PC-9 (cell line): ENCODE results near the gene ADCY2. TPM values are rescaled to one million over a fixed set of nuclear protein-coding genes. Genes with fewer than 3 reads are reported as not detected.

Source experiments
- BruUV-seq: library from RNA; stranded (reverse); fragments of 400-500 nt; replicated peaks from 2 replicates; lab custom pipeline; 2021; lab: Mats Ljungman, UMichigan
- CTCF ChIA-PET: fragments of 300-600 bp; sonication (Branson Sonifier 250); formaldehyde crosslinking; loops from one replicate; lab custom pipeline; 2022; ENCODE audit warnings: antibody characterized with exemption; lab: Charles Lee
- POLR2A ChIA-PET: fragments of 300-600 bp; sonication (Branson Sonifier 250); formaldehyde crosslinking; loops from one replicate; lab custom pipeline; 2022; ENCODE audit warnings: antibody characterized with exemption; ENCODE audit not compliant: unreplicated experiment; lab: Charles Lee
- DNase-seq, 2 experiments: peaks; one replicate each; pipeline versions ENCODE4 v3.0.0 to v3.0.0-alpha.2; 2015 to 2022; ENCODE audit warnings: mixed read lengths in 1 of 2
- H2AFZ ChIP-seq: fragments of 200-600 bp; sonication (generic); 2 replicates; pipeline ENCODE4 v1.8.1; 2017; ENCODE audit warnings: antibody characterized with exemption
- H3F3A ChIP-seq: fragments of 200-600 bp; sonication (generic); 2 replicates; pipeline ENCODE4 v1.8.1; 2017; ENCODE audit warnings: antibody characterized with exemption, mild to moderate bottlenecking, low read depth; ENCODE audit not compliant: insufficient read depth
- H3K27ac ChIP-seq: fragments of 200-600 bp; sonication (generic); 2 replicates; pipeline ENCODE4 v1.6.1; 2016; ENCODE audit warnings: mixed run types
- H3K27me3 ChIP-seq: fragments of 200-600 bp; sonication (generic); 2 replicates; pipeline ENCODE4 v1.6.1; 2016; ENCODE audit warnings: low read depth, mixed run types; ENCODE audit not compliant: insufficient read depth
- H3K36me3 ChIP-seq: fragments of 200-600 bp; sonication (generic); 2 replicates; pipeline ENCODE4 v1.6.1; 2016; ENCODE audit warnings: low read depth, mixed run types
- H3K4me1 ChIP-seq: fragments of 200-600 bp; sonication (generic); replicated peaks from 2 replicates; pipeline ENCODE4 v1.6.1; 2016; ENCODE audit warnings: mixed run types; ENCODE audit not compliant: insufficient read depth
- H3K4me2 ChIP-seq: fragments of 200-600 bp; sonication (generic); 2 replicates; pipeline ENCODE4 v1.6.1; 2017; ENCODE audit warnings: mixed run types
- H3K4me3 ChIP-seq: fragments of 200-600 bp; sonication (generic); 2 replicates; pipeline ENCODE4 v1.6.1; 2016; ENCODE audit warnings: mixed run types
- H3K79me2 ChIP-seq: fragments of 200-600 bp; sonication (generic); 2 replicates; pipeline ENCODE4 v1.6.1; 2017; ENCODE audit warnings: low read depth, mixed run types
- H3K9me2 ChIP-seq: fragments of 200-600 bp; sonication (generic); 2 replicates; pipeline ENCODE4 v1.8.1; 2017; ENCODE audit warnings: mild to moderate bottlenecking; ENCODE audit not compliant: insufficient read depth
- H3K9me3 ChIP-seq: fragments of 200-600 bp; sonication (generic); 2 replicates; pipeline ENCODE4 v1.8.1; 2016; ENCODE audit warnings: low read depth; ENCODE audit not compliant: insufficient read depth
- H4K20me1 ChIP-seq: fragments of 200-600 bp; sonication (generic); 2 replicates; pipeline ENCODE4 v1.8.1; 2017; ENCODE audit not compliant: insufficient read depth
- EZH2 ChIP-seq: fragments of 200-600 bp; sonication (generic); IDR thresholded peaks from 2 replicates; pipeline ENCODE4 v1.8.0; 2017; ENCODE audit warnings: antibody characterized with exemption, low read depth
- intact Hi-C: fragments of 100-400 bp; cut with micrococcal nuclease; formaldehyde crosslinking; loops from one replicate; pipeline ENCODE4 v1.10.0; 2022; ENCODE audit not compliant: unreplicated experiment
- total RNA-seq: library from RNA; stranded (reverse); gene quantifications from 2 replicates; pipeline ENCODE4 v1.2.3, GENCODE V29; 2021
- TF ChIP-seq, protein P1 (sequence below): fragments of 200-600 bp; sonication (generic); conservative IDR thresholded peaks from 2 replicates; pipeline ENCODE4 v1.6.1; 2017; ENCODE audit warnings: mixed run types, antibody characterized with exemption, mild to moderate bottlenecking, moderate library complexity

ADCY2 gene
- total RNA-seq, 1 experiment from 2014 or later: not detected

DNA sequence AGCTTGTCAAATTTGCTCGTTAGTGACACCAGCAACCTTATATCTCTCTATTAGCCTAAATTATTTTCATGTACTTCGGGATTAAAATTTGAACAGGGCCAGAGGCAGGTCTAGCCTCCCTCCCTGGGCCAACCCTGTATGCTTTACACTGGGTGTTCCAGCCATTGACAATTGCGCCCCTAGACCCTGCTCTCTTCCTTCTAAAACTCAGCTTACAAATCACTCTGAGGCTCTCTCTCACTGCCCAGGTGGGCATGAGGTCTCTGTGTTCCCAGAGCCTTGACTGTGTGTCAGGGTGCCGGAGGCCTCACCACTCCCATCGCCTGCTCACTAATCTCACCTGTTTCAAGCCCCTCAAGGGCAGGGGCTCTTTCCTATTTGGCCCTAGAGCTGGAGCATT lies 461.4 kb downstream of the ADCY2 start:
- CTCF ChIA-PET: no interaction called here
- H3K9me3 ChIP-seq: no peaks in the 10 kb centered on the region
- H3K4me1 ChIP-seq: 0 out of 2 replicates have a peak, but pooled peaks cover 6% of the 10 kb centered on the region
- no peak overlapping the region for H3K4me2 ChIP-seq
- H4K20me1 ChIP-seq: no peaks in the 10 kb centered on the region
- H3F3A ChIP-seq: no peaks in the 10 kb centered on the region
- H3K4me3 ChIP-seq: no peak overlapping the region
- no TSS peak for BruUV-seq
- H3K9me2 ChIP-seq: no peaks in the 10 kb centered on the region; the same call in 1 of the 2 replicates
- POLR2A ChIA-PET: no interaction called here
- H3K27ac ChIP-seq: no peak overlapping the region
- H3K27me3 ChIP-seq: peaks cover 10% of the 10 kb centered on the region; the same call in 1 of the 2 replicates
- H3K36me3 ChIP-seq: peaks cover 9% of the 10 kb centered on the region; the same call in 1 of the 2 replicates
- TF ChIP-seq EZH2: no peak
- TF ChIP-seq, protein P1, sequence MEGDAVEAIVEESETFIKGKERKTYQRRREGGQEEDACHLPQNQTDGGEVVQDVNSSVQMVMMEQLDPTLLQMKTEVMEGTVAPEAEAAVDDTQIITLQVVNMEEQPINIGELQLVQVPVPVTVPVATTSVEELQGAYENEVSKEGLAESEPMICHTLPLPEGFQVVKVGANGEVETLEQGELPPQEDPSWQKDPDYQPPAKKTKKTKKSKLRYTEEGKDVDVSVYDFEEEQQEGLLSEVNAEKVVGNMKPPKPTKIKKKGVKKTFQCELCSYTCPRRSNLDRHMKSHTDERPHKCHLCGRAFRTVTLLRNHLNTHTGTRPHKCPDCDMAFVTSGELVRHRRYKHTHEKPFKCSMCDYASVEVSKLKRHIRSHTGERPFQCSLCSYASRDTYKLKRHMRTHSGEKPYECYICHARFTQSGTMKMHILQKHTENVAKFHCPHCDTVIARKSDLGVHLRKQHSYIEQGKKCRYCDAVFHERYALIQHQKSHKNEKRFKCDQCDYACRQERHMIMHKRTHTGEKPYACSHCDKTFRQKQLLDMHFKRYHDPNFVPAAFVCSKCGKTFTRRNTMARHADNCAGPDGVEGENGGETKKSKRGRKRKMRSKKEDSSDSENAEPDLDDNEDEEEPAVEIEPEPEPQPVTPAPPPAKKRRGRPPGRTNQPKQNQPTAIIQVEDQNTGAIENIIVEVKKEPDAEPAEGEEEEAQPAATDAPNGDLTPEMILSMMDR: no peak
- H2AFZ ChIP-seq: no peak overlapping the region
- no peaks in the 10 kb centered on the region for H3K79me2 ChIP-seq
- intact Hi-C loops: loop anchor here (5.0 kb wide), 2 partner anchors 595 to 1090 kb away; no protein-coding TSS in a partner anchor
- DNase-seq: no peak

DNA sequence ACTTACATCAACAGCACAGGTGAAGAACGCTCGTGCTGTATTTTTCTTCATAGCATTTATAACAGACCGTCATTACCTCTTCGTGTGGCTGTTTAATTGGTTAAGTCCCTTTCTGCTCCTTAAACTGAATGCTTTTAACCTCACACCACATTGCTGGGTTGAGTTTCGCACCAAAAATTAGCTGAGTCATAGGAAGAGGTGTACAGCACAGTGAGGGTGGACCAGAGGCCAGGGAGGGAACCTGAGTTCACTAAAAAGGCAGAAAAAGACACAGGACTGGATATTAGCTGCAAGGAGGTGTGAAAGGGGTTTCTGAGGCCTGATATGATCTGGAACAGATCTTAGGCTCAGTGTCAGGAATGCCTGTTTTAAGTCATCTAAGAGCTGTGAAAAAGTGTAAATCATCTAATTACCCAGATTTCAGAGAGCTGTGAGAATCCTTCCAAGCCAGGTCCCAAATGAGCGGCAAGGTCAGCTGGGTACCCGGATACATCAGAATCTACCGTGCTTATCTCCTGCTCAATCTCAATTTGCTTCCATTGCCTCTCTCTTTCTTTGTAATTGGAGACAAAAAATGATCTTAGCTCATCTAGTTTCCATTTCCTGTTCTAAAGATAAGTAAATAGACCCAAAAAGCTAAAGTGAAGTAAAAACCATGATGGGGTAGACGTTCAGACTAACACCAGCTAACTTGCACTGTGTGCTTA lies 462.1 kb downstream of the ADCY2 start:
- Histone ChIP-seq H3K27ac (no peak overlapping the region), H3K9me3 (no peaks in the 10 kb centered on the region), H3K4me1 (0 out of 2 replicates have a peak, but pooled peaks cover 6% of the 10 kb centered on the region), H3K4me2 (no peak overlapping the region), H3K4me3 (no peak overlapping the region), H3F3A (no peaks in the 10 kb centered on the region), H3K36me3 (peaks cover 9% of the 10 kb centered on the region; the same call in 1 of the 2 replicates), H2AFZ (no peak overlapping the region), H3K79me2 (no peaks in the 10 kb centered on the region), H3K27me3 (peaks cover 3% of the 10 kb centered on the region; the same call in 1 of the 2 replicates), H4K20me1 (no peaks in the 10 kb centered on the region), H3K9me2 (no peaks in the 10 kb centered on the region; the same call in 1 of the 2 replicates)
- intact Hi-C loops: loop anchor here (5.0 kb wide), 2 partner anchors 596 to 1091 kb away; no protein-coding TSS in a partner anchor
- TF ChIP-seq, protein P1: no peak
- TF ChIP-seq EZH2: no peak
- ChIA-PET POLR2A (interaction anchor here (0.6 to 0.7 kb wide), 3 partner anchors 9 to 24 kb away, joined by 3 to 6 read pairs (median 5); partner anchors contain the start of genes FASTKD3 and MTRR), CTCF (no interaction called here)
- BruUV-seq: no TSS peak
- no peak for DNase-seq

DNA sequence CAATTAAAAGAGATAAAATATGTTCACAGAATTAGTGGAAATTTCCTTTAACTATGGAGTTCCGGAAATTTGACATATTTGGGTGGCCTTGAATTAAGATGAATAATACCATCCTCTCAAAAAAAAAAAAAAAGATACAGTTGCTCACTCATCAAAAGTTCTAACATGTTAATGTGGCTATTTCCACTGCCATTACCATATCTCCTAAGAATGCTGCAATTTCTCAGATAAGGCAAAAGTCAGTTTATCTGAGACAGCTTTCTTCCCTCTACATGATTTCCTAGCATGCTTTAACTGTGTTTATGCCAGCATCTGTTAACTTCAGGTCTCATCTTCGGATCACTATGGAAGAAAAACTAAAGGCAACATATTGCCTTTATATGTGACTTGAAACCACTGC lies 470.3 kb downstream of the ADCY2 start:
- H4K20me1 ChIP-seq: peaks cover 15% of the 10 kb centered on the region
- no peak overlapping the region for H2AFZ ChIP-seq
- no peaks in the 10 kb centered on the region for H3K9me2 ChIP-seq
- TF ChIP-seq, protein P1: no peak
- no peak for TF ChIP-seq EZH2
- H3K4me2 ChIP-seq: no peak overlapping the region
- no peaks in the 10 kb centered on the region for H3K9me3 ChIP-seq
- 0 out of 2 replicates have a peak, but pooled peaks cover 6% of the 10 kb centered on the region for H3K36me3 ChIP-seq
- BruUV-seq: no TSS peak
- peaks cover 15% of the 10 kb centered on the region for H3K4me1 ChIP-seq
- no peaks in the 10 kb centered on the region for H3K27me3 ChIP-seq
- POLR2A ChIA-PET: no interaction called here
- intact Hi-C loops: loop anchor here (10.0 kb wide), 1 partner anchor 1231 kb away; the partner anchor contains the start of genes NSUN2 and SRD5A1
- H3F3A ChIP-seq: no peaks in the 10 kb centered on the region
- no peak overlapping the region for H3K4me3 ChIP-seq
- H3K27ac ChIP-seq: no peak overlapping the region
- DNase-seq: no peak
- H3K79me2 ChIP-seq: peaks cover 48% of the 10 kb centered on the region
- CTCF ChIA-PET: no interaction called here
